Left ventricle myocardium inferior (tissue), 1 donor: ENCODE data around the gene HYDIN. TPM values are rescaled to one million over a fixed set of nuclear protein-coding genes. Genes with fewer than 3 reads are reported as not detected.

Experiments used
- DNase-seq: peaks from one replicate; pipeline ENCODE4 v3.0.0-alpha.2; 2020
- H3K27ac ChIP-seq: fragments of 200-600 bp; replicated peaks from 2 replicates; pipeline ENCODE4 v1.8.0; 2021
- H3K27me3 ChIP-seq: fragments of 200-600 bp; 2 replicates; pipeline ENCODE4 v1.8.0; 2021; ENCODE audit warnings: low read depth
- H3K36me3 ChIP-seq: fragments of 200-600 bp; 2 replicates; pipeline ENCODE4 v1.8.0; 2021
- H3K4me1 ChIP-seq: fragments of 200-600 bp; 2 replicates; pipeline ENCODE4 v1.8.0; 2021
- H3K4me3 ChIP-seq: fragments of 200-600 bp; 2 replicates; pipeline ENCODE4 v1.8.0; 2021; ENCODE audit warnings: mild to moderate bottlenecking, moderate library complexity
- H3K9me3 ChIP-seq: fragments of 200-600 bp; replicated peaks from 2 replicates; pipeline ENCODE4 v1.8.0; 2021
- intact Hi-C: fragments of 100-400 bp; cut with micrococcal nuclease; formaldehyde crosslinking; loops from one replicate; pipeline ENCODE4 v1.11.0; 2022
- total RNA-seq: library from RNA; stranded (reverse); fragmentation: NEBNext Ultra II Directional; extraction: Animal tissue kit (Norgen Biotek cat#: 25700); gene quantifications from one replicate; pipeline ENCODE4 v1.2.1, GENCODE V29; 2021
- TF ChIP-seq, protein P1 (sequence below): fragments of 200-600 bp; IDR thresholded peaks from 2 replicates; pipeline ENCODE4 v1.8.0; 2021; ENCODE audit warnings: antibody characterized with exemption, mild to moderate bottlenecking, borderline replicate concordance
- donor health status: DM: no; HTN: yes; CAD: no; lungs with severe emphysema.

The HYDIN gene
- total RNA-seq, 1 donor from 2014 or later: 1.6 TPM

- Histone ChIP-seq H3K4me1 (peaks cover 21% of the 10 kb centered on the region), H3K9me3 (peaks cover 10% of the 10 kb centered on the region), H3K27ac (no peak overlapping the region), H3K27me3 (peaks cover 36% of the 10 kb centered on the region), H3K4me3 (no peak overlapping the region), H3K36me3 (no peaks in the 10 kb centered on the region)
- DNase-seq: no peak
- intact Hi-C loops: no loop called here
- TF ChIP-seq, protein P1, sequence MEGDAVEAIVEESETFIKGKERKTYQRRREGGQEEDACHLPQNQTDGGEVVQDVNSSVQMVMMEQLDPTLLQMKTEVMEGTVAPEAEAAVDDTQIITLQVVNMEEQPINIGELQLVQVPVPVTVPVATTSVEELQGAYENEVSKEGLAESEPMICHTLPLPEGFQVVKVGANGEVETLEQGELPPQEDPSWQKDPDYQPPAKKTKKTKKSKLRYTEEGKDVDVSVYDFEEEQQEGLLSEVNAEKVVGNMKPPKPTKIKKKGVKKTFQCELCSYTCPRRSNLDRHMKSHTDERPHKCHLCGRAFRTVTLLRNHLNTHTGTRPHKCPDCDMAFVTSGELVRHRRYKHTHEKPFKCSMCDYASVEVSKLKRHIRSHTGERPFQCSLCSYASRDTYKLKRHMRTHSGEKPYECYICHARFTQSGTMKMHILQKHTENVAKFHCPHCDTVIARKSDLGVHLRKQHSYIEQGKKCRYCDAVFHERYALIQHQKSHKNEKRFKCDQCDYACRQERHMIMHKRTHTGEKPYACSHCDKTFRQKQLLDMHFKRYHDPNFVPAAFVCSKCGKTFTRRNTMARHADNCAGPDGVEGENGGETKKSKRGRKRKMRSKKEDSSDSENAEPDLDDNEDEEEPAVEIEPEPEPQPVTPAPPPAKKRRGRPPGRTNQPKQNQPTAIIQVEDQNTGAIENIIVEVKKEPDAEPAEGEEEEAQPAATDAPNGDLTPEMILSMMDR: no peak
These were observed 426.3 kb downstream of the HYDIN start for GRCh38 chr16:70804153-70804733.

DNA sequence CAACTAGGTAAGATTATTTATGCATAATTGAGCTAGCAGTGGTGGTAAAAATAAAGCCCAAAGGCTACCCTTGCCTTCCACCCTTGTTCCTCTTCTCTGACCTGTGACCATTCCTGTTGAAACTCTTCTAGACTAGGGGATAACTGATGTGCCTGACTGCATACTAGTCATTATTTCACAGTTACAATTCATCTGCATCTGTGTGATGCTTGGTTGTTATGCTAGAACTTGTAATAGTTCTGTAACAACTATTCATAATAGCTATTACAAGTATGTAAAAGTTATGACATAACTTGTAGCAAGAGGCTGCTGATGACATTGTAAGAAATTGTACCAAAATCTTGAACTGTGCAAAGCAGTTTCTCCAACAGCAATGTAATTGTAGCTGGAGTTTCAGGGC lies 427.2 kb downstream of the HYDIN start:
- H3K4me3 ChIP-seq: no peak overlapping the region
- peaks cover 24% of the 10 kb centered on the region for H3K4me1 ChIP-seq
- H3K36me3 ChIP-seq: no peaks in the 10 kb centered on the region
- no peak for DNase-seq
- TF ChIP-seq, protein P1: no peak
- no peak overlapping the region for H3K27ac ChIP-seq
- intact Hi-C loops: no loop called here
- peaks cover 26% of the 10 kb centered on the region for H3K27me3 ChIP-seq
- peaks cover 10% of the 10 kb centered on the region for H3K9me3 ChIP-seq

DNA sequence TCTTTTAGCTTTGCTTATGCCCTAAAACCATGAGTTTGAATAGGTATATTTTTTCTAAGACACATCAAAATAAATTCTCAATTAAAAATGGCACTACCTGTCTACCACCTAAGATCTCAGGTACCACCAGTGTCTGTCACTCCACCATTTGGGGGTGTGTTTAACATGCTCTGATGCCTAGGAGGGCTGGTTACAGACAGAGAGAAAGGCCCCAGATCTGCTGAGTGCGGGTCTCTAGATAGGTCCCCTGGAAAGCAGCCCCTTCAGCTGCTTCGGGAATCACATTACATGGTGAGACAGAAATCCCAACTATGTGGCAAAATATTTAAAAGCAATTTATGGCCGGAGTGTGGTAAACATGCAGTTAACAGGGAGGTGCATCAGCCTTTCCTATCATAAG lies 428.9 kb downstream of the HYDIN start:
- TF ChIP-seq, protein P1: no peak
- Histone ChIP-seq H3K9me3 (peaks cover 10% of the 10 kb centered on the region), H3K4me3 (peak overlapping the region; percentile 96), H3K27me3 (peaks cover 11% of the 10 kb centered on the region), H3K36me3 (peaks cover 3% of the 10 kb centered on the region), H3K27ac (no peak overlapping the region), H3K4me1 (peaks cover 24% of the 10 kb centered on the region)
- intact Hi-C loops: no loop called here
- DNase-seq: no peak

GRCh38 chr16:70800781-70801480 lies 429.6 kb downstream of the HYDIN start, which contains the start of gene VAC14:
TSS of gene VAC14 (minus strand) at chr16:70801158. CDS start at chr16:70800900, 258 bp downstream.
- Histone ChIP-seq H3K4me1 (peaks cover 24% of the 10 kb centered on the region), H3K36me3 (peaks cover 3% of the 10 kb centered on the region), H3K4me3 (peak within 1 kb of the TSS; percentile 96), H3K27ac (no peak within 1 kb of the TSS), H3K27me3 (peaks cover 4% of the 10 kb centered on the region), H3K9me3 (peaks cover 10% of the 10 kb centered on the region)
- intact Hi-C loops: no loop called here
- DNase-seq: peak; percentile 87
- TF ChIP-seq, protein P1: no peak

GRCh38 chr16:70800311-70800710 lies 430.2 kb downstream of the HYDIN start:
- Histone ChIP-seq H3K27ac (no peak overlapping the region), H3K9me3 (peaks cover 10% of the 10 kb centered on the region), H3K36me3 (peaks cover 3% of the 10 kb centered on the region), H3K27me3 (no peaks in the 10 kb centered on the region), H3K4me1 (peaks cover 24% of the 10 kb centered on the region), H3K4me3 (peak overlapping the region; percentile 96)
- DNase-seq: no peak
- TF ChIP-seq, protein P1: no peak
- intact Hi-C loops: no loop called here
